ENCODE measurements around the gene MEP1A. TPM values are rescaled to one million over a fixed set of nuclear protein-coding genes. Genes with fewer than 3 reads are reported as not detected.

The MEP1A gene
- total and polyA plus RNA-seq, 9 of the 15 experiments (the other 6 are each of a cell fraction or from before 2014, with no cell fraction given): not detected

GRCh38 chr6:46788791-46789190, 4.4 kb upstream of the MEP1A start:
- TF ChIP-seq SUPT5H (IDR thresholded peaks at IDR 0.05) (no peak), PCBP1 (IDR thresholded peaks at IDR 0.05; ENCODE audit: low read depth, low read length, poor library complexity, severe bottlenecking) (no peak), ZBTB1 (CRISPR knock-in tag; IDR thresholded peaks at IDR 0.05; ENCODE audit: borderline replicate concordance, low read depth) (no peak), ZNF197 (CRISPR knock-in tag; IDR thresholded peaks at IDR 0.05; ENCODE audit: low read depth) (no peak), DLX4 (CRISPR knock-in tag; IDR thresholded peaks at IDR 0.05) (no peak), MEF2D (tag; conservative IDR thresholded peaks at IDR 0.05; ENCODE audit: low read depth) (no peak)
- Histone ChIP-seq H3K9me1 (ENCODE audit: control insufficient read depth, insufficient read depth, low read length) (no peaks in the 10 kb centered on the region), H2AFZ (ENCODE audit: low read depth, low read length) (no peak overlapping the region), H3K36me3 (ENCODE audit: control insufficient read depth, insufficient read depth, low read length) (no peaks in the 10 kb centered on the region), H3K9ac (ENCODE audit: insufficient read depth in 1 of 2, low read depth in 2 of 2, low read length in 2 of 2) (no peak overlapping the region), H4K20me1 (replicated peaks; ENCODE audit: control insufficient read depth, insufficient read depth, low read length) (no peaks in the 10 kb centered on the region), H3K4me3 (no peak overlapping the region), H3K27me3 (ENCODE audit: control insufficient read depth in 2 of 2, insufficient read depth in 2 of 2, low read length in 2 of 2) (no peaks in the 10 kb centered on the region), H3K9me3 (replicated peaks; ENCODE audit: control insufficient read depth, insufficient read depth, low read depth, low read length) (no peaks in the 10 kb centered on the region), H3K27ac (ENCODE audit: extremely low read depth, low read depth, low read length) (no peak overlapping the region), H3K4me2 (ENCODE audit: insufficient read depth, low read length) (no peak overlapping the region), H3K4me1 (replicated peaks in 1 of 2; ENCODE audit: control insufficient read depth in 2 of 2, insufficient read depth in 2 of 2, low read length in 2 of 2) (no peaks in the 10 kb centered on the region), H3K79me2 (ENCODE audit: control insufficient read depth, insufficient read depth, low read length) (no peaks in the 10 kb centered on the region)
- in situ Hi-C loops (cut with MboI): no loop called here
- 0% methylated on average over 3 of the region's 3 CpGs for WGBS (ENCODE audit: insufficient coverage, low coverage, missing lambda C conversion rate)
- DNase-seq (ENCODE audit: extremely low read depth in 1 of 4, low spot score in 3 of 4) (no peak), FAIRE-seq (no peak), ATAC-seq (no peak)
- BruUV-seq (replicated peaks): no TSS peak
- intact Hi-C loops (cut with micrococcal nuclease): no loop called here
- POLR2A ChIA-PET: interaction anchor here (0.7 kb wide), 1 partner anchor 21 kb away, joined by 3 read pairs; no protein-coding TSS in a partner anchor
- CTCF ChIA-PET (ENCODE audit: low intra/inter-chr PET ratio): no interaction called here

Measured in K562 (cell line).